GM19025 (cell line): Measurements from ENCODE around the gene ALDH1A1.

Experiments used
- ATAC-seq: cut with Tn5 transposase; IDR thresholded peaks from one replicate; pipeline ENCODE4 v1.9.1; 2021; ENCODE audit warnings: mild to moderate bottlenecking, low read depth, moderate library complexity; ENCODE audit not compliant: unreplicated experiment

ALDH1A1 gene

GRCh38 chr9:72898784-72899733, 53.8 kb downstream of the ALDH1A1 start:
- no peak for ATAC-seq

- ATAC-seq: no peak
Measured at GRCh38 chr9:72898360-72898759, 54.5 kb downstream of the ALDH1A1 start.

DNA sequence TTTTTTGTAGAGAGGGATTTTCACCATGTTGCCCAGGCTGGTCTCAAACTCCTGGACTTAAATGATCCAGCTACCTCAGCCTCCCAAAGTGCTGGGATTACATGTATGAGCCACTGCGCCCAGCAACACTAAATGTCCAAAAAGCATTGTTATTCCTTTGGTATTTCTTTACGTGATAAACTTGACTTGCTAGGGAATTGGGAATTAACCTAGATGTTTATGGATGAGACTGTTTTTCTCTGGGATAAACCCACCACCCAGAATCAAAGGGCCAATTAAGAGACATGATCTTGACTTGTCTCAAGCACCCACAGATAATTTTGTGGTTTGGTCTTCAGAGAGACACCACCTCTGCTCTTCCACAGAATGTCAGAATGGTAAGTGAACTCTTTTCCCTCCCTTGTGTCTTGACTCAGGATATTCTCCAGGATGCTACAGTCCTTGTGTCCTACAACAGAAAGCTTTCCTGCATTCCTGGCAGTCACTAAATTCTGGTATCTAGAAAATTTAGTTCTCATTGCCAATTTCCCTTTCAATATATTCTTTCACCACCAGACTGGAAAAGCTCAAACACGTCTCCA, 55.7 kb downstream of the ALDH1A1 start:
- ATAC-seq: no peak

DNA sequence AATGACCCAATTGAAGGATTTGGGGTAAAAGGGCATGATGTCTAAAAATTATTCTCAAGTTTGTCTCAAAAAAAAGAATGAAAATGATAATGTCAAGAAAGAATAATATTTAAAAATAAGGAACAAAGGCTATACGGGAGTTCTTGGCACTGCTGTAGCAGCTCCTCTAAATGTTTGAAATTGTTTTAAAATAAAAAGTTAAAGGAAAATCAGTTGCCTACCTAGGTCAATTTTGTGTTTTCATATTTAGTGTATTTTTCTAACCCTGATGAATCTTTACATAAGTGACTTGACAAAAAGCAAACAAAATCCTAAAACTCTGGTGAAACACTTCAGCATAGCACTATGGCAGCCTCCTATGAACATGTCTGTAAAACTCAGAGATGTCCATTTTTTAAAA, 56.4 kb downstream of the ALDH1A1 start:
- no peak for ATAC-seq

DNA sequence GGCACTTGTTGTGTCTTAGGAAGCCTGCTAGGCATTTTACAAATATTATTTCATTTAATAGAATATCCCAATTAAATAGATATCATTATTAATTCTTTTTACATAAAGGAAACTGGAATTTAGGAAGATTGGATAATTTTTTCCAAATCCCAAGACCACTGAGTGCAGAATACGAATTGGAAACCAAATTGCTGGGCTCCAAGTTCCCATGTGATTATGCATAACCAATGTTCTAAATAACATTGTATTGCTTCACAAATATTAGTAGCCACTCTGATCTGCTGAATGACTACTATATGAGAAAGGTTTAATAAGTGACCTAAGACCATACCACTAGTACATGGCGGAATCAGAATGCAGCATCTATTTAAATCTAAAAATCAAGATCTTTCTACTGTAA, 57.7 kb downstream of the ALDH1A1 start:
- ATAC-seq: no peak

GRCh38 chr9:72894342-72894741, 58.5 kb downstream of the ALDH1A1 start:
- no peak for ATAC-seq

DNA sequence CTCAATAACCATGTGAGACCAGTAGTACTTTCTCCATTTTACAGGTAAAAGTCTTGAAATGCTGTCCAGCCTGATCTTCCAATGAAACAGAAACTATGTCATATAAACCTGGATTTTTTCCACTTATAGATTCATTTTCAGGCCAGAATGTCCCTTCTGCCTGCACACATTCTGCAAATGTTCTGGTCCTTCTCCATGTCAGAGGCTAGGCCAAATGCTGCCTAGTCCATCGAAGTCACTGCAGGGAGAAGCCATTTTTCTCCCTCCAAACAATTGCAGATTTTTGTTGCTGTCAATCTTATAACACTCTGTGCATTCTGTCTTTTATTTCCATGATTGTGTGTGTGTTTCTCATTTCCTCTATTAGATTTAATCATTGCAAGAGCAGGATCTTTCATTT, 59.4 kb downstream of the ALDH1A1 start:
- no peak for ATAC-seq

- no peak for ATAC-seq
Measured at GRCh38 chr9:72891043-72891442, 61.8 kb downstream of the ALDH1A1 start.

DNA sequence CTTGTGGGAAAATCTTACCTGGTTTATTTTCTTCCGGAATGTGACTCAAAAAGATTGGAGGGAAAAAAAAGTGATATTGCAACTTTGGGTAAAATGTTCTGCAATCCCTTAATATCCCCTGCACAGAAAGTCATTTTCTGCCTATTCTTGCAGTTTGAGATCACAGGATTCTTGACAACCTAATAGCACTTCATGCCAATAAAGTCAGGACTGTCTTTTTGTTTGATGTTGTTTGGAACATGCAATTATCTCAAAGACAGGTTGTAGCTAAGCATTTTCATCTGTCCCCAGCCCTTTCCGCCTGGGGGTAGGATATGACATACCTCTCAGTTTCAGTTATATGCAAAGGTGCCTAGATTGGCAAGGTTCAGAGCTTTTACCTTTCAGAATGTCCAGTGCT, 63.9 kb downstream of the ALDH1A1 start:
- ATAC-seq: no peak

DNA sequence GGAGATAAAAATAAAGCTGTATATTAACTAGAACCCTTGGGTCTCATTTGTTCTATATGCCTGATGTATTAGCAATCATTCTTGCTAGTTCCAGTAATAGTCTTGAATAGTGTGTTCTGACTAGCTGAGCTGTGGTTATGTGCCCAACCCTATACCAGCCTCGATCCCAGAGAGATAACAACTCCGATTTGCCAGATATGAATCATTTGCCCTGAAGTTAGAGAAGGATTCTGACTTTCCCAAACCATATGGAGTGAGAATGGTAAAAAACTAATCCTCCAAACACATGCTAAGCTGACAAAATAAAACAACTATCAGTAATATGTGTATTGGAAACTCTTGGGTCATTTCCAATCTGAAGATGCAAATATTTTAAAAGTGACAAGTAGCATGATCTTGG, 64.8 kb downstream of the ALDH1A1 start:
- no peak for ATAC-seq

DNA sequence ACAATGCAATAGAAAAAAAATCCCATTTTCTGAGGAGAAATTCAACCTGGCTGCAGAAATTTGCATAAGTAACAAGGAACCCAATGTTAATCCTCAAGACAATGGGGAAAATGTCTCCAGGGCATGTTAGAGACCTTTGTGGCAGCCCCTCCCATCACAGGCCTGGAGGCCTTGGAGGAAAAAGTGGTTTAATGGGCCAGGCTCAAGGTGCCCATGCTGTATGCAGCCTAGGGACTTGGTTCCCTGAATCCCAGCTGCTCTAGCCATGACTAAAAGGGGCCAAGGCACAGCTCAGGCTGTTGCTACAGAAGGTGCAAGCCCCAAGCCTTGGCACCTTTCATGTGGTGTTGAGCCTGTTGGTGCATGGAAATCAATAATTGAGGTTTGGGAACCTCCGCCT, 66.5 kb downstream of the ALDH1A1 start:
- no peak for ATAC-seq

DNA sequence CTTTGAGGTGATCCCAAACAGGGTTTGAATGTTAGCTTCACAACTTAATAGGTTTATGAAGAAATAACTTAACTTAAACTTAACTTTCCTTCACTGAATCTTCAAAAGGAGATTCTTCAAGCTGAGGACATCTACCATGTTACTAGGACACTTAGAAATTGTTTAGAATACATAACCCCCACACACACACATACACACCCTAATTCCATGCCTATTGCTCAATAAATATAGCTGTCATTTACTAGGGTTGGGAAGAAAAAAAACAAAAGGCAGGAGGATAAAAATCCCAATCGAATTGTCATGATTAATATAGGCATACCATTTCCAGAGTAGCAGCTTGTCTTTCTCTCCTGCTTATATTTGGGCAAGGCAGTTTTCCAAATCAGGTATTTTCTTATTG, 68.3 kb downstream of the ALDH1A1 start:
- ATAC-seq: no peak

- ATAC-seq: no peak
Measured at GRCh38 chr9:72883875-72884274, 69.0 kb downstream of the ALDH1A1 start.

GRCh38 chr9:72882117-72882775, 70.6 kb downstream of the ALDH1A1 start:
- no peak for ATAC-seq

GRCh38 chr9:72880821-72881220, 72.0 kb downstream of the ALDH1A1 start:
- ATAC-seq: no peak

DNA sequence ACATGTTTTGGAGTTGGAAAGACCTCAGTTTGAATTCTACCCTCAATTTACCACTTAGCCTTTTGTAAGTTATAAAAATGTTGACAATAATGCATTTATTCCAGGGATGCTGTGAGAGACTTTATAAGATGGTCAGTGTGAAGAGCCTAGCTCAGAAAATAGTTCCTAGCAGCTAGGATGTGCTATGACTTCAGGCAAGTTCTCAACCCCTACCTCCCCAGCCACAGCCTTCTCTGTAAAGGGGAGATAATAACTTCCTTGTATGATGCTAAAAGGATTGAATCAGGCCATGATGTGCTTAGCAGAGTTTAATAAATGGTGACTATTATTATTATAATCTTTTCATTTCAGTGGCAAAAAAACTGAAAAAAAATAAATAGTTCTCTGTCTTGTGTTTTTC, 77.6 kb downstream of the ALDH1A1 start:
- no peak for ATAC-seq

DNA sequence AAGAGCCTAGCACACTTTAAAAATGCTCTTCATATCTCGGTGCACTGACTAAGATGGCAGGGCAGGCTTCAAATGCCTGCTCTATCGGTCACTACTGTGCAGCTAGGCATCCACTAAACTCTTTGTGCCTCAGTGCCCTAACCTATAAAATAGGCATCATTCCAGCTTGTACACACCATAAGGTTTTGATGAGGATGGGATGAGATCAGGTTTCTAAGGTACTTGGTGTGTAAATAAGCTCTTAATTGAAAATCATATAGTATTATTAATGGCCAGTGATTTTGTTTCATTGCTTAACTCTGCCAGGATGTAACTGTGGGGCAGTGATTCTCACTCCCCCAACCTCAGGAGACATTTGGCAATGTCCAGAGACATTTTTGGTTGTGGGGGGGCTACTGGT, 78.5 kb downstream of the ALDH1A1 start:
- ATAC-seq: no peak

DNA sequence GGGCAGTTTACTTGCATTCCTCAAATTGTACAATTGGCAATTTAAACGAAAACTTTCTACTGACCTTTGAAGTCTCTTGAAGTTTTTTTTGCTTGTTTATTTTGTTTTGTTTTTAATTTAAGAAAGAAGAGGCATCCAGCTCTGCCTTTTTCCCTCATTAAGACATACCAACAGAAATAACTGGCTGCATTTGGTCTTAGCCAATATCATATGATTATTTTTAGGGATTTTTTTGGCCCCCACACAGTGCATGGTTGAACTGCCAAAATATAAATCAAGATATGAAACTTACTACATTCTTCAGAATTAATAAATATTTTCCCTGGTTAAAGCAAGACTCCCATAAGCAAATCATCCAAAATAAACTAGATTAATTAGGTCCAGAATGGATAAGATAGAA, 79.4 kb downstream of the ALDH1A1 start:
- ATAC-seq: no peak

DNA sequence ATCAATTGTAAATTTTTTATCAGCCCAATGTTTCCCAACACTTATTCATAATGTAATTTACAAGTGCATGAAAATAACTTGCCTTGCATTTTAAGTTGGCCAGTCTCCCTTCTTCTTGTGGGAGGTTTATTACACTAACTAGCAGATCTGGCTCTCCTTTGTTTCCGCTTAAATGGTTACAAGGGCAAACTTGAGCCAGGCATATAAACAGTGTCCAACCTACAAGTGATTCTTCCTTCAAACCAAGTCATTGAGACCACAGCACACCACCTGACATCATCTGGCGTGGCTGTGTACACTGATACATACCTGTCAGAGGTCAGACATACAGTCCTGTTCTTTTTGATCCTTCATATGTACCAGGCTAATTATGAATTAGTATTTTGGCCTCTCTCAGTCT, 80.1 kb downstream of the ALDH1A1 start:
- ATAC-seq: no peak

DNA sequence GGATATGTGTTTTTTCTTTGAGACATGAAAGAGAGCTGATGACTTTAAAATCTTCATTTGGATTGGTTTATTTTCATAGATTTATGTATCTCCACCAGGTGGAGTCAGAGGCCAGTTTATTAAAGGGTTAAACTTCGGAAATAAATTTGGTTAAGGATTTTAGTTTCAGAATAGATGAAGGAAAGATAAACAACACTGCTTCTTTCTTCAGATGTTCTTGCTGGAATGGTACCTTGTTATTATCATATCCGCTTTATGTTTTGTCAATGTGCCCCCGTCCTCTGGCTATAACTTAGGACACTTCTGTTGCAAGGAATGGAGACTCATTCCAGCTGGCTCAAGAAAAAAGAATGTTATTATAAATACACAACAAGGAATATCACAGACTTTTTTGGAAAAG, 81.2 kb downstream of the ALDH1A1 start:
- no peak for ATAC-seq

GRCh38 chr9:72864327-72864726, 88.5 kb downstream of the ALDH1A1 start:
- no peak for ATAC-seq
